Ascending aorta (tissue), 2 donors: ENCODE data around the gene CNDP1. TPM values are rescaled to one million over a fixed set of nuclear protein-coding genes. Genes with fewer than 3 reads are reported as not detected.

ENCODE experiments used
- DNase-seq, 2 donors: peaks; one replicate each; pipeline ENCODE4 v3.0.0-alpha.2; 2019; ENCODE audit warnings: low spot score in 2 of 2
- H3K27ac ChIP-seq, 2 donors: fragments of 200-600 bp; sonication (generic); one replicate each; pipeline ENCODE4 v1.5.1; 2016 to 2017; ENCODE audit warnings: mild to moderate bottlenecking in 1 of 2
- H3K27me3 ChIP-seq: fragments of 200-600 bp; sonication (generic); one replicate; pipeline ENCODE4 v1.5.1; 2017
- H3K36me3 ChIP-seq, 2 donors: fragments of 200-600 bp; sonication (generic); one replicate each; pipeline ENCODE4 v1.5.1; 2016
- H3K4me1 ChIP-seq, 2 donors: fragments of 200-600 bp; sonication (generic); one replicate each; pipeline ENCODE4 v1.5.1; 2016 to 2017; ENCODE audit warnings: mild to moderate bottlenecking in 1 of 2
- H3K4me3 ChIP-seq, 2 donors: fragments of 200-600 bp; sonication (generic); one replicate each; pipeline ENCODE4 v1.5.1; 2016 to 2017; ENCODE audit warnings: mild to moderate bottlenecking in 1 of 2
- H3K9me3 ChIP-seq, 2 donors: fragments of 200-600 bp; sonication (generic); one replicate each; pipeline ENCODE4 v1.5.1; 2016
- intact Hi-C: fragments of 100-400 bp; cut with DNase I; formaldehyde crosslinking; loops from one replicate; pipeline ENCODE4 v1.15.1; 2023
- total RNA-seq: library from RNA; depleted of rRNA; stranded (reverse); fragments of >200 nt; gene quantifications from one replicate; pipeline ENCODE4 v1.1.0, GENCODE V29; 2016
- TF ChIP-seq, protein P1 (sequence below), 3 experiments: fragments of 200-600 bp in 2 of 3; fragments of 450-650 bp in 1 of 3; sonication (generic) in 2 of 3; IDR thresholded peaks; one replicate each; pipeline ENCODE4 v1.5.1; 2016 to 2019; ENCODE audit warnings: antibody characterized with exemption in 3 of 3, mild to moderate bottlenecking in 1 of 3, moderate library complexity in 1 of 3

CNDP1 gene
- total RNA-seq, 1 donor from 2014 or later = not detected

- no peak for DNase-seq
- no peaks in the 10 kb centered on the region for H3K27me3 ChIP-seq
- intact Hi-C loops = no loop called here
- peaks cover 9 to 37% of the 10 kb centered on the region in 2 donors for H3K36me3 ChIP-seq
- no peaks in the 10 kb centered on the region for H3K4me1 ChIP-seq
- H3K4me3 ChIP-seq = no peak overlapping the region
- TF ChIP-seq, protein P1, sequence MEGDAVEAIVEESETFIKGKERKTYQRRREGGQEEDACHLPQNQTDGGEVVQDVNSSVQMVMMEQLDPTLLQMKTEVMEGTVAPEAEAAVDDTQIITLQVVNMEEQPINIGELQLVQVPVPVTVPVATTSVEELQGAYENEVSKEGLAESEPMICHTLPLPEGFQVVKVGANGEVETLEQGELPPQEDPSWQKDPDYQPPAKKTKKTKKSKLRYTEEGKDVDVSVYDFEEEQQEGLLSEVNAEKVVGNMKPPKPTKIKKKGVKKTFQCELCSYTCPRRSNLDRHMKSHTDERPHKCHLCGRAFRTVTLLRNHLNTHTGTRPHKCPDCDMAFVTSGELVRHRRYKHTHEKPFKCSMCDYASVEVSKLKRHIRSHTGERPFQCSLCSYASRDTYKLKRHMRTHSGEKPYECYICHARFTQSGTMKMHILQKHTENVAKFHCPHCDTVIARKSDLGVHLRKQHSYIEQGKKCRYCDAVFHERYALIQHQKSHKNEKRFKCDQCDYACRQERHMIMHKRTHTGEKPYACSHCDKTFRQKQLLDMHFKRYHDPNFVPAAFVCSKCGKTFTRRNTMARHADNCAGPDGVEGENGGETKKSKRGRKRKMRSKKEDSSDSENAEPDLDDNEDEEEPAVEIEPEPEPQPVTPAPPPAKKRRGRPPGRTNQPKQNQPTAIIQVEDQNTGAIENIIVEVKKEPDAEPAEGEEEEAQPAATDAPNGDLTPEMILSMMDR (IDR thresholded peaks at IDR 0.05) = no peak
- H3K27ac ChIP-seq = no peak overlapping the region
- H3K9me3 ChIP-seq = no peaks in the 10 kb centered on the region
Observed at GRCh38 chr18:74632351-74632679, 98.0 kb downstream of the CNDP1 start.

DNA sequence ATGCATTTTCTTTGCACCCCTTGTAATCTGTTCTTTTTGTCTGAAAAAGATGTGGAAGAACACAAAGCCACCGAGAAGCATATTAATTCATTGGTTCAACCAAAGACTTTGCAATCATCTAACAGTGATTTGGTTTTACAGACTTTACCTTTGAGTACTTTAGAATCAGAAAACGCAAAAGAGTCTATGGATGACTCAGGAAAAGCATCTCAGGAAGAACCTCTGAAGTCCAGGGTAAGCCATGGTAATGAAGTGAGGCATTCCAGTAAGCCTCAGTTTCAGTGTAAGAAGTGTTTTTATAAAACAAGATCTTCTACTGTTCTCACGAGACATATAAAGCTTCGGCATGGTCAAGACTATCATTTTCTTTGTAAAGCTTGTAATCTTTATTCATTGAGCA, 98.6 kb downstream of the CNDP1 start:
- Histone ChIP-seq H3K9me3 (no peaks in the 10 kb centered on the region), H3K27me3 (no peaks in the 10 kb centered on the region), H3K36me3 (peaks cover 9 to 37% of the 10 kb centered on the region in 2 donors), H3K4me3 (no peak overlapping the region), H3K27ac (no peak overlapping the region), H3K4me1 (no peaks in the 10 kb centered on the region)
- DNase-seq = no peak
- TF ChIP-seq, protein P1 (IDR thresholded peaks at IDR 0.05) = no peak
- intact Hi-C loops = no loop called here

DNA sequence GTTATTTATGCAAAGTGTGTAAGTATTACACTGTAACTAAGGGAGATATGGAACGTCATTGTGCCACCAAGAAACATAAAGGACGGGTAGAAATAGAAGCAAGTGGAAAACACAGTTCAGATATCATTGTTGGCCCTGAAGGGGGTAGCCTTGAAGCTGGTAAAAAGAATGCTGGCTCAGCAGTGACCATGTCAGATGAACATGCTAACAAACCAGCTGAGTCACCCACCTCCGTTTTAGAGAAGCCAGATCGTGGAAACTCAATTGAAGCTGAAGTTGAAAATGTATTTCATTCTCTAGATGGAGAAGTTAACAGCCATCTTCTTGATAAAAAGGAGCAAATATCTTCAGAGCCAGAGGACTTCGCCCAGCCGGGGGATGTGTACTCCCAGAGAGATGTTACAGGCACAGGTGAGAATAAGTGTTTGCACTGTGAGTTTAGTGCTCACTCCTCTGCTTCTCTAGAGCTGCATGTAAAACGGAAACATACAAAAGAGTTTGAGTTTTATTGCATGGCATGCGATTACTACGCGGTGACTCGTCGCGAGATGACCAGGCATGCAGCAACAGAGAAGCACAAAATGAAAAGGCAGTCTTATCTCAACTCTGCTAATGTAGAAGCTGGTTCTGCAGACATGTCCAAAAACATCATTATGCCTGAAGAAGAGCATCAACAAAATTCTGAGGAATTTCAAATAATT, 99.5 kb downstream of the CNDP1 start:
- H3K36me3 ChIP-seq = peaks cover 9 to 37% of the 10 kb centered on the region in 2 donors
- TF ChIP-seq, protein P1 (IDR thresholded peaks at IDR 0.05) = no peak
- no peaks in the 10 kb centered on the region for H3K27me3 ChIP-seq
- no peak overlapping the region for H3K27ac ChIP-seq
- H3K4me1 ChIP-seq = no peaks in the 10 kb centered on the region
- H3K9me3 ChIP-seq = no peaks in the 10 kb centered on the region
- no peak overlapping the region for H3K4me3 ChIP-seq
- intact Hi-C loops = no loop called here
- DNase-seq = no peak

DNA sequence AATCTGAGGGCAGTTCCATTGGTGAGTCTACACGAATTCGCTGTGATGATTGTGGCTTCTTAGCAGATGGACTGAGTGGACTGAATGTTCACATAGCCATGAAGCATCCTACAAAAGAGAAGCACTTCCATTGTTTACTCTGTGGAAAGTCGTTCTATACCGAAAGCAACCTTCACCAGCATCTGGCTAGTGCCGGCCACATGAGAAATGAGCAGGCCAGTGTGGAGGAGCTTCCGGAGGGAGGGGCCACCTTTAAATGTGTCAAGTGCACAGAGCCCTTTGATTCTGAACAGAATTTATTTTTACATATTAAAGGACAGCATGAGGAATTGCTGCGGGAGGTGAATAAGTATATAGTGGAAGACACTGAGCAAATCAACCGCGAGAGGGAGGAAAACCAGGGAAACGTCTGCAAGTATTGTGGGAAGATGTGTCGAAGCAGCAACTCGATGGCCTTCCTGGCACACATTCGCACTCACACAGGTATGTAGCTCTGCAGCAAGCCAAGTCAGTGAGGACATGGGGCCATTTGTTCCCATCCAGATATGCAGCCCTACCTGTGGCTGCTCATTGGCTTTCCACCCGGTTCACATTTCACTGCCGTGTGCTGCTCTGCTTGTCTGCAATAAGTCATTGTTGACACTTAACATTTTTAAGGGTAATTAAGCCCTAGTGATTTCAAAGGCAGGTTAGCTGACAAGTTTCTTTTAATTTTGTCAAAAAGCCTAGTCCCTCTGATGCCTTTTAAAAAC, 101.1 kb downstream of the CNDP1 start:
- peaks cover 9 to 37% of the 10 kb centered on the region in 2 donors for H3K36me3 ChIP-seq
- TF ChIP-seq, protein P1 (IDR thresholded peaks at IDR 0.05) = no peak
- H3K4me3 ChIP-seq = no peak overlapping the region
- H3K4me1 ChIP-seq = no peaks in the 10 kb centered on the region
- intact Hi-C loops = no loop called here
- no peaks in the 10 kb centered on the region for H3K27me3 ChIP-seq
- DNase-seq = no peak
- no peak overlapping the region for H3K27ac ChIP-seq
- H3K9me3 ChIP-seq = no peaks in the 10 kb centered on the region

Other genes starting within 250 kb of the CNDP1 start
- gene CYB5A, start 242.5 kb upstream of the CNDP1 start, total RNA-seq = 58.1 TPM
- not detected for gene C18orf63, start 218.7 kb upstream of the CNDP1 start, total RNA-seq
- not detected for gene DIPK1C, start 77.2 kb upstream of the CNDP1 start, total RNA-seq
- gene CNDP2, start 38.1 kb upstream of the CNDP1 start, total RNA-seq = 33.5 TPM
- gene ZNF407, start 63.4 kb downstream of the CNDP1 start, total RNA-seq = 8.7 TPM